G401 (cell line): ENCODE measurements around the gene BCL2L15. TPM values are rescaled to one million over a fixed set of nuclear protein-coding genes. Genes with fewer than 3 reads are reported as not detected.
A peak's percentile ranks its signal among the peaks of the same experiment; 100 is the strongest.
"Not testable (repeated sequence)": the region's sequence is repeated elsewhere in the genome, so short reads cannot be mapped to it uniquely, and the experiment has no call there.

Source experiments
- DNase-seq: peaks from one replicate; pipeline ENCODE4 v3.0.0-alpha.2; 2015; ENCODE audit warnings: low spot score
- in situ Hi-C: cut with HindIII; loops from 2 replicates; pipeline ENCODE4 v1.10.0; 2016; ENCODE audit warnings: low sequenced_read_pairs, mixed read lengths
- total RNA-seq: library from RNA; depleted of rRNA; stranded (reverse); fragments of >200 nt; shearing (Covaris generic); gene quantifications from 2 replicates; pipeline ENCODE4 v1.2.3, GENCODE V29; 2014

Gene BCL2L15
- total RNA-seq, 1 experiment from 2014 or later, result 0.64 TPM

DNA sequence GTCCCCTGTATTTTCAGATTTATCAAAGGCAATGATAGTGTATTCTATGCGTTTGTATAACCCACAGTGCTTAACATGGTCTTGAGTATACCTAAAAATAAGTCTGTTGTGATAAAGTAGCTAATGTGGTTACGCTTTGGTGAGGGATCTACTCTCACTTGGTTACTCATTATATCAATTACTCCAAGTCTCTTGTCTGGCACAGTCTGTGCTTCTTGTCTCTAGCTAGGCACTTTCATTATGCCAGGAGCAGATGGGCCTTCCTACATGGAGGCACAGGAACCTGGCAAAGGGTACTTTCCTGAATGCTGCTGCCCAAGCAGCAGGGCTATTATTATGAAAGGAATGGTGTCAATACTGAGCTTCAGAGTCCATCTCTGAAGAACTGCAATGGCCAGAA lies 11.7 kb downstream of the BCL2L15 start:
- in situ Hi-C loops, result no loop called here
- DNase-seq, result peak; percentile 97

DNA sequence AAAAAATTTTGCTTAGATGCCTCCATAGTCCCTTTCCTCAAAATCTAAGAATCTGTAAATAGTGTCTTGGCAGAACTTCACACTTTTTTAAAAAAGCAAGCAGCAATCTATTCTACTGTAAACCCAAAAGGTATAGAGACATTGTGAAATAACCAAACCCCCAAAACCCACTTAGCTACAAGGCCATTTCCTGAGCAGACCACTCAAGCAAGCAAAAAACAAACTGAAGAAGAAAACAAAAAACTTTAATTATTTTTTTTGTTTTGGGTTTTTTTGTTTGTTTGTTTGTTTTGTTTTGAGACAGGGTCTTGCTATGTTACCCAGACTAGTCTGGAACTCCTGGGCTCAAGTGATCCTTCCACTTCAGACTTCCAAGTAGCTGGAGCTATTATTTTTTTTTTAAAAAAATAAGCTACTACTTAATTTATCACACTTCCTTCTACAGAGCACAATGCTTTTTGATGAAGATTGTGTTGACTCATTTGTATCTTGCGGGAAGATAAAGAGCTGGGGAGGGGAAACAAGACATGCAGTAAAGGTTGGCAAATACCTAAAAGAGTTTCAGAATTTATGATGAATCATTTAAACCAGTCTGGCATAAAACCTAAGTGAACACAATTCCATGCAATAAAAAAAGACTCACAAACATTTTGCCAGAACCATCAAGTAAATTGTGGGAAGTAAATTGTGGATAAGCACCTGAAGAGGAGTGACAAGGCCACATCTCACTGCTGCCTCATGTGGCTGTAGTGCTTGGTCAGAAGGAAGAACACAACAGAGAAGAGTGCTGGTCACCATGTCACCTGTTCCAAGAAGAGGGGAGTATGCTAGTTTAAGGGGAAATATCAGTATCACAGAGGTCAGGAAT lies 13.1 kb downstream of the BCL2L15 start:
- in situ Hi-C loops, result no loop called here
- peak; percentile 34 for DNase-seq

DNA sequence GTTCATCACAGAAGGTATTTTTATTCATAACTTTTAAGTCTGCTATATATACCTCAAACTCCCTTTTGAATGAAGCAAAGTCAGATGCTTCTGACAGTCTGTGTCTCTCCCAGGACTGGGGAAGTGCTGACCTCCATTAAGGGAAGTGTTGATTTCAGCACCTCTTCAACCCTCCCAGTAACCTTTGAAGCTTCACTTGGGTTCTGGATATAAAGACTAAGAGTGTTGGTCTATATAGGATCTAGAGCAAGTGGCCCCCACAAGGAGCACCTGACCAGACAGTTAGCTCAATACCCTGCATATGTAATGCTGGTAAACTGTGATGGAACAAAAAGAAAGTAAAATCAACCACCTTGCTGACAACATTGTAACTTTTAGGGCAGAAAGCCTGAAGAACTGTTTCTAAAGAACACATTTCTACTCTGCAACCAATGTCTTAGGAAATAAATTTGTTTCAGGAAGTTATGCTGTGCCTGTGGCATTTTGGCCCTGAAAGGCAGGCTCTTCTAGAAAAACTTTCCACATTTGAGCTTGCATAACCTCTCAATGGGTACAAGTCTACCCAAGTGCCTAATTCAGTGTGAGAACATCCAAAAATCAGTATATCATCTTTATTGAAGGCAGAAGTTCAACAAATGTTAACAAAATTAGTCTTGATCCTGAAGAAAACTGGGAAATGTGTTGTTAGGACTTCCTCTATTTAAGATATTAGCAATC lies 15.0 kb downstream of the BCL2L15 start:
- in situ Hi-C loops, result no loop called here
- no peak for DNase-seq

DNA sequence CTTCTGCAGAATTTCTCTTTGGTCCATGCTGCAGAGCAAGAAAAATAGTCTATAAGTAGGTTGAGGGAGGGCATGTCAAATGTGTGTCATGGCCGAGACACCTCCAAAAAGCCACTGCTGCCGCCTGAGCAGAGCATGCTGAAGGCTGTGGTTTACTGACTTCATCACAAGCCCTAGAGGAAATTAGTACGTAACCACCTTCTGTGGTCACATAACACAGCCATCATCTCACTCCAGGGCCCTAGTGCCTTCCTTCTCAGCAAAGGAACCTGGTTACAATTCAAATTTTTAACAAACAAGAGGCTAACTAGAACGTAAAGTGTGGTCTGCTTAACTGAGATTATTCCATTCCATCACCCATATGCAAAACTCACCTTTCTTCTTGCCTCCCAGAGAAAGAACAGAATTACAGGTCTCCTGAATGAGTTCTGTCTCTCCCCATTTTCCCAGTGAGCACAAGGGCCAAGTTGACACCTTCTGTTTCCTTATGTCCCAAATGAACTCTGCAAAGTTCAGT lies 15.7 kb downstream of the BCL2L15 start, which contains the start of gene PTPN22:
Gene PTPN22, minus strand, starts transcription at position 116 of the 517 bp plus-strand sequence.
- no peak for DNase-seq
- in situ Hi-C loops, result no loop called here

DNA sequence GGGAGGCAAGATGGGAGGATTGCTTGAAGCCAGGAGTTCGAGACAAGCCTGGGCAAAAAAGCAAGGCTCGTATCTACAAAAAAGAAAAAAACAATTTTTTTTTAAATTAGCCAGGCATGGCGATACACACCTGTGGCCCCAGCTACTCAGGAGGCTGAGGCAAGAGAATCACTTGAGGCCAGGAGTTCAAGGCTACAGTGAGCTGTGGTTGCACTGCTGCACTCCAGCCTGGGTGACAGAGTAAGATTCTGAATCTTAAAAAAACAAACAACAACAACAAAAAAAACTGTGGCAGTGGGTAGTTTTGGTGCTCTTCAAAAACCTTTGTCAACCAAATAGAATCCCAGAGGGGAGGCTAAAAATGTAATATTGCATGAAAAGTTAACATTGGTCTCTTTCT lies 16.6 kb downstream of the BCL2L15 start:
- no peak for DNase-seq
- in situ Hi-C loops, result no loop called here

DNA sequence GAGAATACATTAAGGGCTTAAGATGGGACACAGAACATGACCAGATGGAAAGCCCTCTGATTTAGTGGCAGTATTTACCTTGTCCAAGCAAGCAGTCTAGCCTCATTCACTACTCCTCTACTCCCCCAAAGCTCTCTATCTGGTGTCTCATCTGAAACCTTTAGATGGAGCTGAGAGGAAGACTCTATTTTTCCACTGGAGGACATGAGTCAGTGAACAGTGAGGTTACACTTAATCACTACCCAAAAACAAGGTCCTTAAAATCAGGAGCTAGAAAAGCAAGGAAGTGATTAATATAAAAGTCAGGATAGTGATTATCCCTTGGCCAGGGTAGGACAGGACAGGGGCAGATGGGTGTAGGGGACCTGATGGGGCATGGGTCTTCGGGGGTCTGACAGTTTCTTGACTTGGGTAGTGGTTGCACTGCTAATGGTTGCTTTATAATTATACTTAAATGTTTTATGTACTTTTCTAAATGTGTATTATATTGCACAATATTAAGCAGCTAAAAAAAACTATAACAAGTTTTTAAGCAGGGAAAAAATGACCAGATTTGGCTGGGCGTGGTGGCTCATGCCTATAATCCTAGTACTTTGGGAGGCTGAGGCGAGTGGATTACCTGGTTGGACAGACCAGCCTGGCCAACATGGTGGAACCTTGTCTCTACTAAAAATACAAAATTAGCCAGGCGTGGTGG lies 18.8 kb downstream of the BCL2L15 start:
- in situ Hi-C loops, result no loop called here
- DNase-seq, result no peak

DNA sequence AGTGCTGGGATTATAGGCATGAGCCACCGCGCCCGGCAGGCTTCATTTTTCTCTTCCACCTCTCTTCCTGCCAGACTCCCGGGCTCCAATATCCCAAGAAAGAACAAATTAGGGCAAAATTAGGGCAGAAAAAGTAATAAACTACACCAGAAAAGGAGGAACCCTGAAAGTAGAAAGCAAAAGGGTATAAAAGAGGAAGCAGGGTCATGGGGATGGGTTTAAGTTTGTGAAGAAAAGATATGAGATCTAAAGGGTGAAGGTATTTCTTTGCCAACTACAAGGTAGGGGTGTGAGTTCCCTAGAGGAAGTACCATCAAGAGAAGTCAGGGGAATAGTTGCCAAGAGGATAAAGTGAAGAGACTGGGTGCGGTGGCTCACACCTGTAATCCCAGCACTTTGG lies 25.7 kb downstream of the BCL2L15 start:
- in situ Hi-C loops, result no loop called here

DNA sequence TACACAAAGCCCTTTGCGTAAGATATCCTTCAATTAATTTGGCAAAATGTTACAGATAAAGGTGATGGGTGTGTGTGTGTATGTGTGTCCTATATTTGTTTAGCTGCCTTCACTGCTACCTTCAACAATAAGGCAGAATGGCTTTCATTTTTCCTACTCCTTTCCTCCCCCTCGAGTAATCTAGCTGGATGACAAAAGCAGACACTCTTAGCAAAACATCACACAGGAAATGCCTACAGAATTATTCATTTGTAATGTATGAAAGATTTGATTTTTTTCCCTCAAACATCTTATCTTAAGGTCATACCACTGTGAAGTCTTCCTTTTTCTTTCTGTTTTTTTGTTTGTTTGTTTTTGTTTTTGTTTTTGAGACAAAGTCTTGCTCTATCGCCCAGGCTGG lies 26.5 kb downstream of the BCL2L15 start:
- DNase-seq, result no peak

More for the DNA sequence above, 25.7 kb downstream of the BCL2L15 start:
- no peak for DNase-seq

DNA sequence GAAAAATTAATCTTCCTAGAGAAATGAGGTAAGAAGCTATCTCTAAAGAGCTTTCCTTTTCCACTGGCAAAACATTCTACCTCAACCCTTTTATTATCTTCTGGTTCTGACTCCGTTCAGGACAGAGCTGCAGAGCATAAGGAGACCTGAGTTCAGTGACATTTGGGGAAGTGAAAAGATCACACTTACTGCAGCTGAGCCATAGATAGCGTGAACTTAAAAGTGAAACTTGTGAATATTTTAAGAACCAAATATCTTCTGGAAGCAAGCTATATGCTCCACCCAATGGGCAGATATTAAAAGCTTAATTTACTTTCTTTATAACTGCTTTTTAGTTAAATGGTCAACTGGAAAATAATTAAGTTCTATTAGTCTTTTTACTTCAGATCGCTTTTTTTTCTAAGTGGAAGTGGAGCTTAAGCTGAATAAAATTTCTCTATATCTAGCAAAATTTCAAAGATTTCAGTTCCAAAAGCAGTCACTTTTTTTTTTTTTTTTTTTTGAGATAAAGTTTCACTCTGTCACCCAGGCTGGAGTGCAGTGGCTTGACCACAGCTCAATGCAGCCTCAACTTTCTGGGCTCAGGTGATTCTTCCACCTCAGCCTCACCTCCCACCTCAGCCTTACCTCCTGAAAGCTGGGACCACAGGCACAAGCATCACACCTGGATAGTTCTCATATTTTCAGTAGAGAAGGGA lies 27.8 kb downstream of the BCL2L15 start:
- DNase-seq, result no peak
- in situ Hi-C loops, result no loop called here

More for the DNA sequence above, 26.5 kb downstream of the BCL2L15 start:
- in situ Hi-C loops, result no loop called here

DNA sequence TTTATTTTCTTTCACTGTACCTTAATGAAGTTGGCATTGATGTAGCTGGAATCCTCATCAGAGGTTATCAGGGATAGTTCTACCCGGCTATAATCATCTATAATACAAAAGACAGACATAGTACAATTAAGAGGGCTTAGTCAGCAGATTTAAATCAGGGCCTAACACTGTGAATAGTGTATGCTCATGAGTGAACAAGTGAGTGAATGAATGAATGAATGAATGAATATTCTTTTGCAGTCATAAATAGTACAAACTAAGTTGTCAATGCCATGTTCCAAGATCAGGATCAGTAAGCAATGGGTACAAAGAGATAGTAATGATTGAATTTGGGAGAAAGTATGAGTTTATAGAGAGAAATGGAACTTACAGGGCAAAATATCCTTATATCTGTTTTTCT lies 28.4 kb downstream of the BCL2L15 start:
- in situ Hi-C loops, result no loop called here
- no peak for DNase-seq

DNA sequence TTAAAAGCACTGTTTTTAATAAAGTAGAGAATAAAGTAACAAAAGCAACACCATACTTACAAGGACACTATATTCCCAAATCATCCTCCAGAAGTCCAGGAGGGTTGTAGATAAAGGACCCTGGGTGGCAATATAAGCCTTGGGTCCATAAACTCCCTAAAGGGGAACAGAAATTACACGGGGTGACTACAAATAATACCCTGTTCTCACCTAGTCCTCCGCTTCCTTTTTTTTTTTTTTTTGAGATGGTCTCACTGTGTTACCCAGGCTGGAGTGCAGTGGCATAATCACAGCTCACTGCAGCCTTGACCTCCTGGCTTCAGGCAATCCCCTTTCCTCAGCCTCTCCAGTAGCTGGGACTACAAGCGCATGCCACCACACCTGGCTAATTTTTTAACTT lies 29.0 kb downstream of the BCL2L15 start:
- in situ Hi-C loops, result no loop called here
- no peak for DNase-seq

DNA sequence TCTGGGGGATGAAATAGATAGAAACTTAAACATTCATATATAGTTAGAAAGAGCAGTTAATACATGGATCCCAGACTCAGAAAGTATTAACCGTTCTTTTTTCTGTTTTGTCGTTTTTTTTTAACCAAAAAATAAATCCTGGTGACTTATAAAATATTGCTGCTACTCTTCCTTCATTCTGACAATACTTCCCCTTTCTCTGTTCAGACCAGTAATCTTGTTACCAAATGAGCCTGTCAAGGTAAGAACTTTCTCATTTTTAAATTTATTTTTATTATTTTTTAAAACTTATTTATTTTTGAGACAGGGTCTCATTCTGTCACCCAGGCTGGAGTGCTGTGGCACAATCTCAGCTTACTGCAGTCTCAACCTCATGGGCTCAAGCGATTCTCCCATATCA lies 29.6 kb downstream of the BCL2L15 start:
- in situ Hi-C loops, result no loop called here
- no peak for DNase-seq

DNA sequence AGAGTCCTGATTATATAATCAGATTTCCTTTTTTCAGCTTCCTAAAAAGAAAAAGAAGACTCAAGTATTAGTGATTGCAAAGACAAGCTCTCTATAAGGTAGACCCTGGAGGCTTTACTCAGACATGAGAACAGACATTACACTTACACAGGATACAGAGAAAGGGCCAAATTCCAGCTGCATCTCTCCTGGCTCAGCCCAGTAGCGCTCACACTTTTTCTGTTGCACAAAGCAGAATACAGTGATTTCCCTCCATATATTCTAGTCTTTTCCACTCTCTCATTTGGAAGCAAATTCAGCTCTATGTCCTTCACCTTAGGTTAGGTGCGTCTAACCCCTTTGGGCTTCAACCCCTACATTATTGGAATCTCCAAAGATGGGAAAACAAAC lies 31.0 kb downstream of the BCL2L15 start:
- DNase-seq, result no peak
- in situ Hi-C loops, result no loop called here

DNA sequence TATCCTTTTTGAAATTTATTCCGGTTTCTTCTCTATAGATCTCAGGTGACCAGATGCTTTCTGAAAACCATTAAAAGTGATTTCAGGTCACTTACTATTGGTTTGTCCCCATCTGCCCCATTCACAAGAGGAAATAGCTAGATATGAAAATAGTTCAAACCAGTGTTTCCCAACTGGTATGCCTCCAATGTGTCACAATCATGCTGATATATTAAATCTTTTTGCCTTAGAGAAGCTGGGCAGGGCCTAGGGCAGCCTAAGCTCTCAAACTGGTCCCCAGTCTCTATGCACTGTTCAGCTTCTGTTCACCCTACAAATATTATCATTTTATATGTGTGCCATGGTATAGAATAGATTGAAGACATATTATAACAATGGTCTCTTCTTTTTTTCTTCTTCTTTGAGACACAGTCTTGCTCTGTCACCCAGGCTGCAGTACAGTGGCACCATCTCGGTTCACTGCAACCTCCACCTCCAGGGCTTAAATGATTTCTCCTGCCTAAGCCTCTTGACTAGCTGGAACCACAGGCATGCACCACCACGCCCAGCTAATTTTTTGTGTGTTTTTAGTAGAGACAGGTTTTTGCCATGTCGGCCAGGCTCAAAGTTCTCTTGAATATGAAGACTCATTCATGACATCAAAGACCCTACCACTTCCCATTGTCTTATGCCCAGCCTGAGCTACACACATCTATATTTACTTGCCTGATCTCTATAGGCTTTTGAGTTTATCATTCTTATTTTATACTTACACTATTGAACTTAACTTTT lies 31.6 kb downstream of the BCL2L15 start:
- no peak for DNase-seq
- in situ Hi-C loops, result no loop called here

DNA sequence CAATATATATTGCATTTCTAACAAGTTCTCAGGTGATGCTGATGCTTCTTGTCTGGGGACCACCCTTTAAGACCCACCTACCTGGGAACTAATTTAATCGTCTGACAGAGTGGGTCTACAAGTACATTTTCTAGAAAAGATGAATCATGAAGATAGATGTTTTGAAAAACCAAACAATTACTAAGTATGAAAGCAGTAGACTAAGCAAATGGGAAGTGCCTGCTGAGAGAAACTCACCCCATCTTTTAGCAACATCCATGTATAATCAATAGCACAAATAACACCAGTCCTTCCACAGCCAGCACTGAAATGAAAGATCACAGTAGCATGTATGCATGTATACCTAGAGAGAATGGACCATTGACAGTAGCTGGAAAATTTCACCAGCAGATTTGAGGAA lies 33.1 kb downstream of the BCL2L15 start:
- in situ Hi-C loops, result no loop called here
- DNase-seq, result no peak

DNA sequence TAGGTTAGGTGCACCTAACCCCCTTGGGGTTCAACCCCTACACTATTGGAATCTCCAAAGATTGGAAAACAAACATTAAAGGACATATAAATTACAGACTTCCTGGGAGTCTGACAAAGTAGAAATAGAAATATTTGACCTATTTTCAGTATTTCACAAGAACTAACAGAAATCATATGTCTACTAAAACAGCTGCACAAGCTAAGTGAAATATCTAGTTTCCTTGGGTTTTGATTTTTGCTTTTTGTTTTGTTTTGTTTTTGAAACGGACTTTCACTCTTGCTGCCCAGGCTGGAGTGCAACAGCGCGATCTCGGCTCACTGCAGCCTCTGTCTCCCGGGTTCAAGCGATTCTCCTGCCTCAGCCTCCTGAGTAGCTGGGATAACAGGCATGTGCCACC lies 34.7 kb downstream of the BCL2L15 start:
- in situ Hi-C loops, DNase-seq: not testable (repeated sequence)

DNA sequence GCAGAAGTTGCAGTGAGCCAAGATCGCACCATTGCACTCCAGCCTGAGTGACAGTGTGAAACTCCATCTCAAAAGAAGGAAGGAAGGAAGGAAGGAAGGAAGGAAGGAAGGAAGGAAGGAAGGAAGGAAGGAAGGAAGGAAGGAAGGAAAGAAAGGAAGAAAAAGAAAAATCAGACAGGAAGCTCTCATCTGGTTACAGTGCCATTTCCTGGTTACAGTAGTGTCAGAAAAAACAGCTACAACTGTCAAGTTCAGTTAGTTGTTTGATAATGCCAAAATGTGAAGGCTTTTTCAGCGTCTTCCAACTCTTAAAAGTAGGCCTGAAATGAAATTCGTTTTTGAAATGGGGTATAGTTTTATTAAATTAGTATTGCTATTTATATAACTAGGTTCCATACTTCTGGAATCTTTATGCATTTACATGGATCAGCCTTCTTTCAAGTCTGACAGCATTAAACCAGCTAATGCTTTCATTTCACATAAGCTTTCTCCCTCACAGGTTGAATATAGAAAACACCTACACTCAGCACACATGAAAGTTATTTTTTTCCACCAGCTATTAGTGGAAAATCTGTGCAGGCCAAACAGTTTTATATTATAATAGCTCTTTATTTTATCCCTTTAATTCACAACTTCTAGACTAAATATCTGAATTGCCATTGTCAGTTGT lies 37.1 kb downstream of the BCL2L15 start:
- no peak for DNase-seq
- in situ Hi-C loops, result no loop called here

DNA sequence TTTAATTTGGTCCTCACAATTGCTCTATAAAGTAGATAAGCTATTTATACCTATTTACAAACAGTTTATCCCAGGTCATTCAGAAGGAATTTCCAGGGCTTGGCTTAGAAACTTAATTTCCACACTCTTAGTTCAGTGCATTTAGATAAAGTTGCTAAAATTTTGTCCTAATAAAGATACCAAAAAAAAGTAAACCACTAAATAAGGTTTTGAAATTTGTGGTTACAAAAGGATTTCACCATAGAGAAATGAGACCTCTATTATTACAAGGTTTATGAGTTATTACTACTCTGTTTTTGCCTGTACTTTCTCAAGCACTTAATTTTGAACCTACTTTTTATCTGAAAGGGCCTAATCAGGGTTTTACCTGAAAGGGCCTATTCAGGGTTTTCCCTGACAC lies 38.3 kb downstream of the BCL2L15 start:
- no peak for DNase-seq
- in situ Hi-C loops, result no loop called here
